ENCODE measurements around the gene BCL7C. TPM values are rescaled to one million over a fixed set of nuclear protein-coding genes. Genes with fewer than 3 reads are reported as not detected.

Gene BCL7C
- total and polyA plus RNA-seq, 2 of the 13 experiments (the other 11 are each of a cell fraction or from before 2014, with no cell fraction given) = 17.7 to 33.8 TPM

DNA sequence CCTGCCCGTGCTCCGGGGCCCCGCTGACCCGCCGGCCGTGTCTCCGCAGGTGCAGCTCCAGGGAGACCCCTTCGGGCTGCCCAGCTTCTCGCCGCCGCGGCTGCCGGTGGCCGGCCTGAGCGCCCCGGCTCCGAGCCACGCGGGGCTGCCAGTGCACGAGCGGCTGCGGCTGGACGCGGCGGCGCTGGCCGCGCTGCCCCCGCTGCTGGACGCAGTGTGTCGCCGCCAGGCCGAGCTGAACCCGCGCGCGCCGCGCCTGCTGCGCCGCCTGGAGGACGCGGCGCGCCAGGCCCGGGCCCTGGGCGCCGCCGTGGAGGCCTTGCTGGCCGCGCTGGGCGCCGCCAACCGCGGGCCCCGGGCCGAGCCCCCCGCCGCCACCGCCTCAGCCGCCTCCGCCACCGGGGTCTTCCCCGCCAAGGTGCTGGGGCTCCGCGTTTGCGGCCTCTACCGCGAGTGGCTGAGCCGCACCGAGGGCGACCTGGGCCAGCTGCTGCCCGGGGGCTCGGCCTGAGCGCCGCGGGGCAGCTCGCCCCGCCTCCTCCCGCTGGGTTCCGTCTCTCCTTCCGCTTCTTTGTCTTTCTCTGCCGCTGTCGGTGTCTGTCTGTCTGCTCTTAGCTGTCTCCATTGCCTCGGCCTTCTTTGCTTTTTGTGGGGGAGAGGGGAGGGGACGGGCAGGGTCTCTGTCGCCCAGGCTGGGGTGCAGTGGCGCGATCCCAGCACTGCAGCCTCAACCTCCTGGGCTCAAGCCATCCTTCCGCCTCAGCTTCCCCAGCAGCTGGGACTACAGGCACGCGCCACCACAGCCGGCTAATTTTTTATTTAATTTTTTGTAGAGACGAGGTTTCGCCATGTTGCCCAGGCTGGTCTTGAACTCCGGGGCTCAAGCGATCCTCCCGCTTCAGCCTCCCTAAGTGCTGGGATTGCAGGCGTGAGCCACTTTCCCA, 8.4 kb upstream of the BCL7C start (continued):
- TF ChIP-seq ZNF792 (CRISPR knock-in tag; IDR thresholded peaks at IDR 0.05) (no peak), ZNF225 (CRISPR knock-in tag; IDR thresholded peaks at IDR 0.05) (no peak), HDAC2 (CRISPR knock-in tag; IDR thresholded peaks at IDR 0.05) (no peak), ZNF34 (CRISPR knock-in tag; IDR thresholded peaks at IDR 0.05; ENCODE audit: borderline replicate concordance) (no peak), ZNF614 (CRISPR knock-in tag; IDR thresholded peaks at IDR 0.05; ENCODE audit: borderline replicate concordance) (peak; percentile 16; the same call in 1 of the 2 replicates), ZNF180 (CRISPR knock-in tag; IDR thresholded peaks at IDR 0.05; ENCODE audit: borderline replicate concordance, low read depth) (no peak), SMAD9 (CRISPR knock-in tag; IDR thresholded peaks at IDR 0.05) (no peak), ZFP41 (CRISPR knock-in tag; IDR thresholded peaks at IDR 0.05; ENCODE audit: borderline replicate concordance) (no peak), ZSCAN21 (CRISPR knock-in tag; IDR thresholded peaks at IDR 0.05; ENCODE audit: borderline replicate concordance) (0 out of 2 replicates have a peak, but pooled peaks have one; percentile 19), RXRB (CRISPR knock-in tag; IDR thresholded peaks at IDR 0.05; ENCODE audit: borderline replicate concordance) (no peak), HNRNPL (IDR thresholded peaks at IDR 0.05; ENCODE audit: low read depth, low read length) (0 out of 2 replicates have a peak, but pooled peaks have one; percentile 48), GRHL1 (CRISPR knock-in tag; conservative IDR thresholded peaks at IDR 0.05) (no peak), ZC3H13 (CRISPR knock-in tag; IDR thresholded peaks at IDR 0.05) (no peak), KDM6A (CRISPR knock-in tag; IDR thresholded peaks at IDR 0.05; ENCODE audit: low read depth) (no peak), SKI (IDR thresholded peaks at IDR 0.05; ENCODE audit: partially characterized antibody) (peak; percentile 25), SOX13 (IDR thresholded peaks at IDR 0.05) (no peak), SOX13 (CRISPR knock-in tag; conservative IDR thresholded peaks at IDR 0.05 in 1 of 2, IDR thresholded peaks at IDR 0.05 in 1 of 2) (no peak), TFE3 (CRISPR knock-in tag; IDR thresholded peaks at IDR 0.05) (no peak), THAP7 (CRISPR knock-in tag; IDR thresholded peaks at IDR 0.05) (no peak), ZFYVE20 (CRISPR knock-in tag; IDR thresholded peaks at IDR 0.05; ENCODE audit: borderline replicate concordance, low read depth) (0 out of 2 replicates have a peak, but pooled peaks have one; percentile 29), WIZ (CRISPR knock-in tag; IDR thresholded peaks at IDR 0.05) (no peak), DMAP1 (CRISPR knock-in tag; IDR thresholded peaks at IDR 0.05) (0 out of 2 replicates have a peak, but pooled peaks have one; percentile 36), ZNF460 (CRISPR knock-in tag; IDR thresholded peaks at IDR 0.05; ENCODE audit: borderline replicate concordance) (peak; percentile 65)
- TF ChIP-seq, protein P1, sequence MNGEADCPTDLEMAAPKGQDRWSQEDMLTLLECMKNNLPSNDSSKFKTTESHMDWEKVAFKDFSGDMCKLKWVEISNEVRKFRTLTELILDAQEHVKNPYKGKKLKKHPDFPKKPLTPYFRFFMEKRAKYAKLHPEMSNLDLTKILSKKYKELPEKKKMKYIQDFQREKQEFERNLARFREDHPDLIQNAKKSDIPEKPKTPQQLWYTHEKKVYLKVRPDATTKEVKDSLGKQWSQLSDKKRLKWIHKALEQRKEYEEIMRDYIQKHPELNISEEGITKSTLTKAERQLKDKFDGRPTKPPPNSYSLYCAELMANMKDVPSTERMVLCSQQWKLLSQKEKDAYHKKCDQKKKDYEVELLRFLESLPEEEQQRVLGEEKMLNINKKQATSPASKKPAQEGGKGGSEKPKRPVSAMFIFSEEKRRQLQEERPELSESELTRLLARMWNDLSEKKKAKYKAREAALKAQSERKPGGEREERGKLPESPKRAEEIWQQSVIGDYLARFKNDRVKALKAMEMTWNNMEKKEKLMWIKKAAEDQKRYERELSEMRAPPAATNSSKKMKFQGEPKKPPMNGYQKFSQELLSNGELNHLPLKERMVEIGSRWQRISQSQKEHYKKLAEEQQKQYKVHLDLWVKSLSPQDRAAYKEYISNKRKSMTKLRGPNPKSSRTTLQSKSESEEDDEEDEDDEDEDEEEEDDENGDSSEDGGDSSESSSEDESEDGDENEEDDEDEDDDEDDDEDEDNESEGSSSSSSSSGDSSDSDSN (CRISPR knock-in tag; IDR thresholded peaks at IDR 0.05) = peak; percentile 72; the same call in 1 of the 2 replicates

Data from HepG2 (cell line).